HG03066 (cell line): ENCODE measurements around the gene ZNF157.
"Not testable (repeated sequence)": the region's sequence is repeated elsewhere in the genome, so short reads cannot be mapped to it uniquely, and the experiment has no call there.

ENCODE experiments used
- ATAC-seq: cut with Tn5 transposase; IDR thresholded peaks from one replicate; pipeline ENCODE4 v1.9.1; 2021; ENCODE audit warnings: low read depth; ENCODE audit not compliant: unreplicated experiment

The ZNF157 gene

DNA sequence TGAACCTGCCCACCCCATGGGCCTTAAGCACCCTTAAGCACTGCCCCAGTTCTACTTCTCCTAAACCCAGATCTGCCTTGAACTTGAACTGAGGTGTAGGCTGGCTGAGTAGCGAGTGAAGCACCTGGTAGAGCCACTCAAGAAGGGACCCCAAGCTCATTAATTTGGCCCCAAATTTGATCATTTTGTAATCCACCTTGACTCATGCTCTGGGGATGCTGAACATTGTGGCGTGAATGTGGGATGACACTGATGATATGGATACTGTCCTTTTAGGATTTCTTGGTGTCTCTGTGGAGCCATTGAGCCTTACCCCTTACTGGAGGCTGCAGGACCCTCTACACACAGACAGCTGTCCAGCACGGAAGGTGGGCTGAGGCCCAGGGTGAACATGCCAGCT is at the start of gene ZNF157:
Gene ZNF157 (plus strand): TSS at position 301 of the 400 bp plus-strand sequence. CDS start 91 bp downstream, at position 392.
- ATAC-seq: no peak

DNA sequence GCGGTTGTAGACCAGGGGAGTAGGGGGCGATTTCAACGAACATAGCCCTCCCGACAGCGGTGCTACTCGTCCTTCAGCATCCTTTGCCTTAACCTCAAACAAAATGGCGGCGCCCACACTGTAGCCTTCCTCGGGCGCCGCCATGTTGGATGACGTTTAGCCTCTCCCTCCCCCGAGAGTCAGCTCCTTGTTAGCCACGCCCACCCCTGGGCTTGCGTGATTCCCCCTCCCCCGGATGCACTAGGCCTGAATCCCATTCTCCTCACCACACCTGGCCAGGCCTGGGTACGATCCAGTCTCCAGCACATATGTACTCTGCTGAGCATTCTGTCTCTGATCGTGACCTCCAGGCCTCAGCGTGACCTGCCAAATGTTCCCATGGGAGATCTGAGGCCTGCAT is 49.0 kb upstream of the ZNF157 start:
- ATAC-seq: no peak

DNA sequence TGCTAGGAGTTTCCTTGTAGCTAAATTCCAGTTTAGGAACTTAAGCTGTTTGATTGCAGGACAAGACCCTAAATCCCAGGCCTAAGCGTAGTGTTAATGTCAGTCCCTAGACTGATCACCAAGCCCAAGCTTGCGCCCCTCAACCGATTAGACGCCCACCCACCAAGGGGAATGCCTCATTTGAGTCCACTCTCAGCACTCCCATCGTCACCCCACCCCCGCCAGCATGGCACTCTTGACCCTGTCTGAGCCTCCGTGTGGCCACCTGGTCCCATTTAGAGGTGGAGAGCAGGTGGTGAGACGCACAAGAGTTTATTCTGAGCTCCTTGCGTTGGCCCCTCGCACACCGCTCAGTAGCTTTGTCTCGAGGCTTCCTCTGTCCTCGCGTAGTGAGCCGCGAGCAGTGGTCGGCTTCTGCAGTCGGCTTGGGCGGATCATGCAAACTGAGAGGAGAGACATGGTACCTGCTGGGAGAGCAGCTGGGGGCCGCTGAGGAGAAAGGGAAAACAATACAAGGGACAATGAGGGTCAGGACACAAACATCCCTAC is 48.5 kb upstream of the ZNF157 start:
- ATAC-seq: no peak

DNA sequence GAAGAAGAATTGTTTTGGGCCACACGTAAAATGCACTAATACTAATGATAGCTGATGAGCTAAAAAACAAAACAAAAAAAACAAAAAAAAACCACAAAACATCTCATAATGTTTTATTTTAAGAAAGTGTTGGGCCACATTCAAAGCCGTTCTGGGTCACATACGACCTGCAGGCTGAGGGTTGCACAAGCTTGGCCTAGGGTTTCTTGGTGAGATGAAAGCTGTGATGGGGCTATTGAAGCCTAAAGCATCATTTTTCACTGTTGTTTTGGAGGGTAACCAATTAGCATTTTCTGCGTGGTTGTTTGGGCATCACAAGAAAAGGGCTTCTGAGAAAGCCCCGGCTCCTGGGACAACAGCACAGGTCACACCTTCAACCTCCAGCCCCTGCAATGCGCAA is 42.5 kb upstream of the ZNF157 start:
- no peak for ATAC-seq

GRCh38 chrX:47332729-47333128 is 37.6 kb upstream of the ZNF157 start:
- ATAC-seq: not testable (repeated sequence)

DNA sequence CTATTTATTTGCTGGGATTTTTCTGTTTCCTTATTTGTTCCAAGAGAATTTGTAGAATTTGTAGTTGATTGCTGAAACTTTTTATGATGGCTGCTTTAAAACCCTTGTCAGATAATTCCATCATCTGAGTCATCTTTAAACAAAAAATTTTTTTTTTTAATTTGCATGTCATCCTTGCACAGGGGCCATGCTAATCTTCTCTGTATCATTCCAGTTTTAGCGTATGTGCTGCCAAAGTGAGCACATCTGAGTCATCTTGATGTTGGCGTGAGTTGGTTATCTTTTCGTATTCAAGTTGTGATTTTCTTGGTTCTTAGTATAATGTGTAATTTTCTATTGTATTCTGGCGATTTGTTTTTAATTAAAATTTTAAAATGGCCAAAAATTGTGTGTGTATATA is 18.7 kb upstream of the ZNF157 start:
- no peak for ATAC-seq

GRCh38 chrX:47358387-47359065 is 11.9 kb upstream of the ZNF157 start:
- no peak for ATAC-seq

DNA sequence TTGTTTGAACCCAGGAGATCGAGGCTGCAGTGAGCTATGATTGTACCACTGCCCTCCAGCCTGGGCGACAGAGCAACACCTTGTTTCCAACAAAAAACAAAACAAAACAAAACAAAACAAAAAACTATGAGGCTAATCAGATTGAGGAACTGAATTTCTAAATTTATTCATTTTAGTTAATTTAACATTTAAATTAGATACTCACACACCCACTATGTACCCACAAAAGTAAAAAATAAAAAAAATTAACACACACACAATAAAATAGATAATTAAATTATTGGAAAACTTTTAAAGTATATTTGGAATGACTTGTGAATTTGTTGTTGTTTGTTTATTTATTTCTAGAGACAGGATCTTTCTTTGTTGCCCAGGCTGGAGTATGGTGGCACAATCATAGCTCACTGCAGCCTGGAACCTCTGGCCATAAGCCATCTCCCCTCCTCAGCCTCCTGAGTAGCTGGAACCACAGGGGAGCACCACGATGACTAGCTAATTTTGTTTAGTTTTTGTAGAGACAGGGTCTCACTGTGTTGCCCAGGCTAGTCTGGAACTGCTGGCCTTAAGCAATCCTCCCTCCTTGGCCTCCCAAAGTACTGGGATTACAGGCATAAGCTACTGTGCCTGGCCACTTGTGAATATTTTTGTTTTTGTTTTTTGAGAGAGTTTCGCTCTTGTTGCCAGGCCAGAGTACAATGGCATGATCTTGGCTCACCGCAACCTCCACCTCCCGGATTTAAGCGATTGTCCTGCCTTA is 9.8 kb upstream of the ZNF157 start:
- no peak for ATAC-seq

DNA sequence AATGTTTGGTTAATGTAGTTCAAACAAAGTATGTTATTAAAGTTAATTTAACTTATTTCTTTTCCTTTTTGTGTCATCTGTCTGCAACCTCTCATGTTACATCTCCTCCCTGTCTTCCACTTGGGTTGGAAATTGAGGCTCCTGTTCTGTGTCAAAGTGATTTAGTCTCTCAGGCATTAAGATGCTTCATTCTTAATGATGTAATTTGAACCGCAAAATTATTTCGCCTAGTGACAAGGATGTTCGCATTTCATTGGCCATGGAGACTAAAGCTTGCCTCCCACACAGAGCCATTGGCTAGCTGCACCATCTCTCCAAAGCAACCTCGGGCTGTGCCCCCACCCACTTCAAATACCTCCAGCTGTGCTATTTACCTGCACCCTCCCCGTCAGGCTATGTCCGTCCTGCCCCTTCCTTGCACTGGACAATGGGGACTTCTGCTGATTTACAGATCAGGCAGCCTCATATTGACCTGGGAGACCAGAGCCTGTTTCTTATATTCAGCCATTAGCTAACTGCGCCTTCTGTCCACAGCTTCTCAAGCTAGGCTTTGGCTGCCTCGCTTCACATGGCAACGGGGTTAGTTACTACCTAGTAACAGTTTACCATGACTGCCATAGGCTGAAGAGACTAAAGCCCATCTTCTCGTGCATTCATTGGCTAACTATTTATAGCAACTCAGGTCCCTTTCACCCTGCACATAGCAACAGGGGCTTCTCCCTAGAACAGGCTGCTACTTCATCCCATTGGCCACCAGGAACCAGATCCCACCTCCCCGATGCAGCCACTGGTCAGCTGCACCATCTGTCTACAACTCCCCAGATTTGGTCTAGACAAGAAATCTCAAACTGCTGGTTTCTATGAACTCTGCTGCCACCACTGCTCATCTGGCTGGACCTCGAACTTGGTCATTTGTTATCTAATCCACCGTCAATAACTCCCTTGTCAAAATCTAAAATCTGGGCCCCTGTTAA is 8.6 kb upstream of the ZNF157 start:
- ATAC-seq: peak; percentile 92

GRCh38 chrX:47366041-47366722 is 4.2 kb upstream of the ZNF157 start:
- peak; percentile 33 for ATAC-seq

DNA sequence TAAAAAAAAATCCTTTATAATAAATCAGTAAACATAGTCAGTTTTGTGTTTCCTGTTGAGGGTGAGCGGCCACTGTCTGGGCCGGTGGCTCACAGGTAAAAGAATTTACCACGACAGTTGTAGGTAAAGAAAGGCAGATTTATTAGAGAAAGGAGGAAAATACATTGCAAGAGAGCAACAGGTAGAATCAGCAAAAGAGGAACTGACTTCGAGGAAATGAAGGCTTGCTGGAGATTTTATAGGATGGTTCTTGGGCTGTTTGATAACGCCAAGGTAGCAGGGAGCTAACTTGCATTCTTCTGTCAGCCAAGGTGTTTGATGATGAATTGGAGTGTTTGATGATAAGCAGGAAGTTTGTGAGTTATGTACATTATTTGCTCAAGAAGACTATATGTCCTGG is 2.8 kb downstream of the ZNF157 start:
- no peak for ATAC-seq

- ATAC-seq: no peak
These were observed 9.9 kb downstream of the ZNF157 start for GRCh38 chrX:47380268-47380667.

GRCh38 chrX:47380837-47381236 is 10.5 kb downstream of the ZNF157 start:
- not testable (repeated sequence) for ATAC-seq

- ATAC-seq: no peak
These were observed 14.1 kb downstream of the ZNF157 start for GRCh38 chrX:47384502-47384901.

DNA sequence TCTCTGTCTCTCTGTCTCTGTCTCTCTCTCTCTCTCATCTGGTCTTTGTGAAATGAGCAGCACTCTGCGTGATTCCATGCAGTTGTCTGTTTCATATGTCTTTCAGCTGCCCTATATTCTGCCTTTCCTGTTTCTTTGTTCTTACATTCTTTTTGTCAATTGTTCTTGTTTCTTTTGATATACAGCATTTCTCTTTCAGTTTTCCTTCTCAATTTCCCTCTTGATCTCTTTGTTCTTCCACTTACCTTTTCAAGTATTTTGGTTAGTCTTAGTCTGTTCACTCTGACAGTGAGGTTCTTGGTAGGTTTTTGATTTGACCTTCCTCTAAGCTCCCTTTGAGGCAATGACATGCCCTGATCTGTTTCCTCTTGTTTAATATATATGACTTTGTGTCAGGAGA is 20.4 kb downstream of the ZNF157 start:
- no peak for ATAC-seq

GRCh38 chrX:47413179-47413594 is 42.8 kb downstream of the ZNF157 start:
- no peak for ATAC-seq

DNA sequence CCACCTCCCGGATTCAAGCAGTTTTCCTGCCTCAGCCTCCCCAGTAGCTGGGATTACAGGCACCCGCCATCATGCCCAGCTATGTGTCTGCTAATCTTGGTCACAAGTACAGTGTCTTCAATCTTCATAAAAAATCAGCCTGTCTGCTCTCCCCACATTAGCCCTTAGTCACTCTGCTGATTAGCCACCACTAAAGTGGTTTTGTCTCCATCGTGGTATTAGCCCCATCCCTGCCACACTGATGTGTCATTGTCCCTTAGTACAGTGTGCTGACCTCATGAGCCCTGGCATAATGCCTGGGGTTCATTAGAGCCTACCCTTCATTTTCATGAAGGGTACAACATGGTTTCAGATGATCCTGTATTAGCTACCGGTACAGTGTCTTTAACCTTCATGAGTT is 49.9 kb downstream of the ZNF157 start:
- ATAC-seq: no peak

DNA sequence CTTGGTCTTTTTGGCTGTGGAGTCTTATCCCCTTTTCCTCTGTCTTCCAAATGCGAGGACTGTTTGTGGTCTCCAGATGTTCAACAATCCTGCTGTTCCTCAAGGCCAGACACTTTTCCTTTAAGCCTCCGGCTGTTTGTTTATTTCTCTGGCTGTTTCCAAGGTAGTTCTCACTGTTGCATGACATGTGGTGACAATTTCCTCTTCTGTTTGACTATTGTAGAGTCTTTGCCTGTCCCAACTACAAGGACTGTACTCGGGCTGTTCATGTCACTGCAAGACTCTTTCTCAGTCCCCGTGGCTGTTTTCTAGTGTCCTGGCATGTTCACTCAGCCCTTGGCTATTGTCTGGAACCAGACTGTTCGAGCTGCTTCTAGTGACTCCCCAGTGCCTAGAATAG is 50.6 kb downstream of the ZNF157 start:
- no peak for ATAC-seq

GRCh38 chrX:47422444-47422843 is 52.1 kb downstream of the ZNF157 start:
- no peak for ATAC-seq

DNA sequence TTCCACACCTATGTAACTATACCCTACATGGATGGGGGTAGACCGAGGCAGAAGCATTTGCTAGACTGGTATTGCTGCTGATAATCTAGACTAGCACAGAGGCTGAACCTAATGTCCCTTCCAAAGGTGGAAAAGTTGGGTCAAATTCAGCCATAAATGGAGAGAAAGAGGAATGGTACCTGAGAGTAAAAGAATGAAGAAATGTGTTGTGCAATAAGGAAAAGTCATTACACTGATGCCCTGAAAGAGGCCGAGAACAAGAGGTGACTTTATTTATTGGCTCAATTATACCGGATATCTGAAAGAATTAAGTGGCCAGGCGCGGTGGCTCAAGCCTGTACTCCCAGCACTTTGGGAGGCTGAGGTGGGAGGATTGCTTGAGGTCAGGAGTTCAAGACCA is 60.5 kb downstream of the ZNF157 start:
- ATAC-seq: no peak
